HG03175 (cell line): ENCODE results near the gene NAT16.

Experiments used
- ATAC-seq: cut with Tn5 transposase; IDR thresholded peaks from one replicate; pipeline ENCODE4 v1.9.1; 2021; ENCODE audit warnings: mild to moderate bottlenecking, moderate library complexity; ENCODE audit not compliant: unreplicated experiment

NAT16 gene

DNA sequence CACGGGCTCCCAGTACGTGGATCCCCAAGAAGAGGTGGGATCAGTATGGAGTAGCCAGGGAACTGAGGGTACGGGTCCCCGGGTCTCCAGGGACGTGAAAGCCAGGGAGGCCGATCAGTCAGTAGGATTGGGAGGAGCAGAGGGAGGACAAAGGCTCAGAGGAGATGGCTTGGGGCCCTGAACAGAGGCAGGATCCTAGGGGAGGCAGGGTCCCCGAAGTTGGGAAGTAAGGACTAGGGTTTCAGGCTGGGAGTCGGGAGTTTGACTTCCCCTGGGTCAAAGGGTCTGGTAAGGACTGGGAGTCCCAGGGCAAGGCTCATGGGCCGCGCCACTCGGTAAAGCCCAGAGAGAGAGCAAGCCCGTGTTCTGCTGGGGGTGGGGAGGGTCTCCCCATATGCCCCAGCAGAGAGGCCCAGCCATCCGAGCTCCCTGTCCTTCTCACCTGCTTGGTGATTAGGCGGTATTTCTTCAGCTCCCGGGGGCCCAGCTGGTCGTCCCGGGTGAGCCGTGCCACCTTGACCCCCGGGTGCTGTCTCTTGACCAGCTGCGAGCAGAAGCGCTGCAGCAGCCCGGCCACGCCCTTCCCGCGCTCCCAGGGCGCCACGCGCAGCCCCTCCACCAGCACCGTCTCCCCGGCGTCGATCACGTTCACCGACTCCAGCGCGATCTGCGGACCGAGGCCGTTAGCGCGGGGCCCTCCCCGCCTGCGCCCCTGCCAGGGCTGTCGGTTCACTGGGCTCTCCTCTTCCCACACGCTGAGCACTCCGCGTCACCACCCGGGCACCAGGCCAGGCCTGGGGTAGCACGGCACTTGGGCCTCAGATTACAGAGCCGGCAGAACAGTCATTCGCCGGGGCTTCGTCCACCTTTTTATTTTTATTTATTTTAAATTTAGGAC is 7.0 kb downstream of the NAT16 start:
- ATAC-seq = no peak

DNA sequence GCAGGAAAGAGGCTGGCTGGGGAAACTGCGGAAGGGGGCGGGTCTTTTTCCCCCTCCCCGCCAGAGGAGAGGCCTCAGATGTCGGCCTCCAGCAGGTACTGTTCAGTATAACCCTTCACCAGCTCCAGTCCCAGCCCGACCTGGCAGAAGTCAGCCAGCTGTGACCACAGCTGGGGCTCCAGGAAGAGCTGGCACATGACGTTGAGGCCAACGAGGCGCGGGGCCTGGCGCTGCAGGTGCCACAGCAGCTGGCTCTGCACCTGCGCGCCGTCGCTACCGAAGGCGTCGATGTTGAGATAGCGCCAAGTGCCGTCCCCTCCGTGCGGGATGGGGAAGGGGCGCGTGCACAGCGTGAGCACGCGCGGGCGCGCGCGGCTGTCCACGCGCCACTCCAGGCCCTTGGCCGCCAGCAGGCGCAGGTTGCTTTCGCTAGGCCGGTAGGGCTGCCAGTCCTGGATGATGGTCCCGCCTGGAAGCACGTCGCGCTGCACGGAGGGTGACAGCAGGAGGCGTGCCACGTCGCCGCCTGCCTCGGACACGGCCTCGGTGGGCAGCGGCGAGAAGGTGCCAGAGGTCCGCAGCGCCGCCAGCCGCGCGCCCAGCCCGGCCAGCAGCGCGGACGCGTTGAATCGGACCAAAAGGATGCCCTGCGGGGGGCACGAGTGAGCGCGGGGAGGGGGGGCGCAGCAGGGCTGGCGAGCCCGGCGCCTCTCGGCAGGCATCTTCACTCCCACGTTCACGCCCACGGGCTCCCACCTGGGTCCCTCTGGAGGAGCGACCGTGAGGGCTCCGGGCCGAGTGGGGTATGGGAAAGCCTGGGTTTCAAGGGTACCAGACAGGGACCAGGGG is 7.9 kb downstream of the NAT16 start:
- ATAC-seq = no peak

DNA sequence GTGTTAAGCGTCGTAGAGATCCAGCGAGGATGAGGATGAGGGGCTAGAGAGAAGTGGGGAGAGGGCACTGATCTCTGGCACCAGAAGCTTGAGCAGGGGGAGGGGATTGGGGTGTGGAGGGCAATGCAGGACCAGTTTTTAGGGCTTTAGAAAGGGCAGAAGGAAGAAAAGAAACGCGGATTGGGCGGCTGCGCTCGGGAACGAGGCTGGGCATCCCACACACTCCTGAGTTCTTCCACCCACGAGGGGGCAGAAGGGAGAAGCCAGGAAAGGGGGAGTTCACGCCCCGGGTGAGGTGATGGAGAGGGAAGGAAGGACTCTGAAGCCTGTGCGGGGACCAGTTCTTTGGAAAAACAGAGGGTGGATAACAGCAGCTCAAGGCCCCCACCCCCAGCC is 8.7 kb downstream of the NAT16 start:
- ATAC-seq = no peak

DNA sequence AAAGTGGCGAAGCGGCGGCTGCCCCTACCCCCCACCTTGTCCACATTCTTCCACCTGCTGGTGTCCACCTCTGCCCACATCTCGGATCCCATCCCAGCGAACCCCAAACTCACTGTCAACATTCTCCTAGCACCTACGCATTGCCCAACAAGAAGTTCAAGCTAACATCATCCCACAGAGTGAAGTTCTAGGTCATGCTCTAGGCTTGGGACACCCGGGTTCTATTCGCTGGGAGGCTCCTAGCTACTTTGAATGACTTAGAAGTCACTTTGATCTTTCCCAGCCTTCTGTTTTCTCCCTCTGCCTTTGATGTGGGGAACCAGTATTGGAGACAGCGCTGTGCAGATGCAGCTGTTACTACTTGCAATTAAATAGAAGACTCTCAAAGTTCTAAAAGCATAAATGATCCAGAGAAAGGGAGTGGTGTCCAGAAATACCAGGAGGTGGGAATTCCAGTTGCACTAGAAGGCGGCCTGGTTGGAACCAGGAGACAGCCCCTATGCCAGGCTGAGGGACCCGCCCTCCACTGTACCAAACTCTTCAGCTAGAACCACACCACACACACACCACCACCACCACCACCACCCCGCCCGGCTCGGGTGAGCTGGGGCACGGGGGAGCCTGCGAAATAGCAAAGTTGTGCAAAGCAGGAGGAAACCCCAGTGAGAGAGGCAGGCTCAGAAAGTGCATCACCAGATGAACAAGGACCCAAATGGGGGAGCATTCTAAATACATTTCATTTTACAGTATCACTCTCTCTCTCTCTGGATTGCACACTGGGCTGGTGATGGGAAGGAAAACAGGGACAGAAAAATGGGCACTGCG is 9.3 kb downstream of the NAT16 start:
- ATAC-seq = no peak

DNA sequence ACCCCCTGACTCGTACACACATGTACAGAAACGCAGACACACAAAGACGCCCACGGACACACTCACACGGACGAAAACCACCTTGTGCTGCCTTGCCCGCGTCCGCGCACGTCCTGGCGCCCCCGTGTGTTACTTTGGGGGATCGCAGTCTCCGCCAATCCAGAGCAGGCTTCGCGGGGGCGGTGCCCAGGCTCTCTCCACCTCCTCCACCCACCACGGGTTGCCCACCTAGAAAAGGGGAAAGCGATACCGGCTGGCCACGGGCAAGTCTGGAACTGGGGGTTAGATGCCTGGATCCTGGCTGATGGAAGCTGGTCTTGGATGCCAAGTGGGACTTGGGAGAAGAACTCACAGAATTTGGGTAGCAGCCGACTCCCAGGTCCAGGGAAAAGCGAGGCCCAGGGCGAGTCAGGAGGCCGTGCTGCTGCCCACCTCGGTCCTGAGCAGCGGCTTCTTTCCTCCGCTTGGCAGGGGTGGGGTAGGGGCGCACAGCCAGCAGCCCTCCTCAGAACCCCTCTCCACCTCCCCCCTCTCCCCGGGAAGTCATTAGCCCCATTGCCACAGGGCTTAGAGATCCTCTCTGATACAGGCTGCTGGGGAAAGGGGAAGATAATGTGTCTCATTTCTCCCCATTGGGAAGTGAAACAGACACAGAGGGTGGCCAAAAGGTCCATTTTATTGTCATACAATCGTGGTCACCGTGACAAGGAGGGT is 10.1 kb downstream of the NAT16 start:
- peak; percentile 47 for ATAC-seq

DNA sequence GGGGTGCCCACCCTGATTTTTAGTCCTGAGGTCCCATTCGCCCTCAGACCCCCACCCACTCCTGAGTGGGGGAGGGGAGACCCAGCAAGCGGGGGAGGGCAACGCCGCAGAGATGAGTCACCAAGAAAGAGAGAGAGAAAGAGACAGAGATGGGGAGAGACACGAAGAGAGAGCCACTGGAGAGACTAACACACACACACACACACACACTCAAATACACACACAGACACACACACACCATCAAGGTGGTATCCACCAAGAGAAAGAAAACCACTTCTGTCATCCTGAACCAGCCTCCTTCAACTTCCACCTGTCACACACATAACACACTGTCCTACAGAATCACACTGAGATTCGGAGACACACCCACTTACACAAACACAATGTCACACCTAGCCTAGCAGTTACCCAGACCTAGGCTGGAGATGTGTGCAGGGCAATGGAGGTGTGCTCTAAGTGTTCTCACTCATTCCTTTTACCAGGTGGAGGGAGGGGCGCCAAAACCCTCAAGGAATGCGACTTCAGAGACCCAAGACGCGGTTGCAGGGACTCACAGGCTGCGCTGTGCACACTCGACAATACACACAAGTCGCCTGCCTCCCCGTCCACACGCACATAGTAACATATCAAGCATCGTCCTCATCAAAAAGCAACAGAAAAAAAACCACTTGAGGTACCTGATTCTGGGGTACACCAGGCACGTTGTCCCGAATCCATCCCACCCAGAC is 10.8 kb downstream of the NAT16 start:
- ATAC-seq = no peak

DNA sequence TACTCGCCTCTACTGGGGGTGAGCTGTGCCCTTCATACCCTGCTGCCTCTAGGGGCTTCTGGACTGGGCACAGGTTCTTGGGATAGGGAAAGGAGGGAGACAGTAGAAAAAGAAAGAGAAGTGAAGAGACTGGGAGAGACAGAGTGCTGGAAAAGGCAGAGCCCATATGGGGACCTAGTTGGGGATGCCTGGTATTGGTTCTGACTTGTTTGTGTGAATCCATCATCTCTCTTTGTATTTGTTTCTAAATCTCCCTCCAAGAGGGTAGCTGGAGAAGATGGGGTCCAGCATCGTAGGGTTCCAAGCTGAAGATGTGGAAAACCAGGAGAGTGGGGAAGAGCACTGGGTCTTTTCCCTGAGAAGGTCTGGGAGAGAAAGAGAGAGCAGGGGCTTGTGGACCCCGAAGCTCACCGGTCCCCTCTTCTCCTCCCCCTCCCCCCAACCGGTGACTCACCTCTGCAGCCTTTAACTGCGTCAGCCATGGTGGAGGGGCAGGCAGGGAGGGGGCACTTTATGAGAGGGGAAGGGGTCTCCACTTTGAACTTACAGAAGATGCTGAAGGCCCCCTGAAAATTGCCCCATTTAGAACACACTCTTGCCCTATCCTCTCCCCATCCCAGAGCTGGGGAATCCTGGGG is 11.6 kb downstream of the NAT16 start:
- no peak for ATAC-seq

DNA sequence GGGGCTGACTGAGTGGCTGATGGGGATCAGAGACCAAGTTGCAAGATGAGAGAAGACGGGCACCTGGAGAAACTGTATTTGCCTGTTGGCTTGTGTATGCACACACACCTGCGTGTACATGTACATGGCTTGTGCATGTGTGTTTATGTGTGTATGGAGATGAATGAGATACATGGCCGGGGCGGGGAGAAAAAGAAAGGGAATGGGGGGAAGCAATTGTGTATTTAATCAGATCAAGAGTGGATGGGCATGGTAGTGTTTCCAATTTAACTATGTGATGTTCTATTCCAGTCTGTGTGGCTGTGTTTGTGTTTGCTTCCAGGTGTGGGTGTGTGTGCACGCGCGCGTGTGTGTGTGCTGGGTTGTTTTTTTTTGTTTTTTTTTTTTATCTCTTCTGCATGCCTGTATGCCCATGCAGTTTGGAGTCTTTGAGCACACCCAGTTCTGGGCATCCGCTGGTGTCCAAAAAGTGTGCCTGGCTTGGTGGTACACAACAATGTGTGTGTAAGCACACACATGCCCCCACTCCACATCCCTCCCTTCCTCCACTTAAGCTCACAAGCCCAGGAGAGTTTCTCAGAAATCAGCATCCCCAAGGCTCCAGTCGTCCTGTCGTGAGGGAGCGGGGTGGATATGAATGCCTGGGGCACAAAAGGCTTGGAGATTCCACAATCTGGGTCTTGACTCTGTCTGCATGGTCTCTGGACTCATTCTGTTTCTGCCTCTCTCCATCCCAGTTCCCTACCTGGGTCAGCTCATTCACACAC is 12.3 kb downstream of the NAT16 start:
- ATAC-seq = no peak

DNA sequence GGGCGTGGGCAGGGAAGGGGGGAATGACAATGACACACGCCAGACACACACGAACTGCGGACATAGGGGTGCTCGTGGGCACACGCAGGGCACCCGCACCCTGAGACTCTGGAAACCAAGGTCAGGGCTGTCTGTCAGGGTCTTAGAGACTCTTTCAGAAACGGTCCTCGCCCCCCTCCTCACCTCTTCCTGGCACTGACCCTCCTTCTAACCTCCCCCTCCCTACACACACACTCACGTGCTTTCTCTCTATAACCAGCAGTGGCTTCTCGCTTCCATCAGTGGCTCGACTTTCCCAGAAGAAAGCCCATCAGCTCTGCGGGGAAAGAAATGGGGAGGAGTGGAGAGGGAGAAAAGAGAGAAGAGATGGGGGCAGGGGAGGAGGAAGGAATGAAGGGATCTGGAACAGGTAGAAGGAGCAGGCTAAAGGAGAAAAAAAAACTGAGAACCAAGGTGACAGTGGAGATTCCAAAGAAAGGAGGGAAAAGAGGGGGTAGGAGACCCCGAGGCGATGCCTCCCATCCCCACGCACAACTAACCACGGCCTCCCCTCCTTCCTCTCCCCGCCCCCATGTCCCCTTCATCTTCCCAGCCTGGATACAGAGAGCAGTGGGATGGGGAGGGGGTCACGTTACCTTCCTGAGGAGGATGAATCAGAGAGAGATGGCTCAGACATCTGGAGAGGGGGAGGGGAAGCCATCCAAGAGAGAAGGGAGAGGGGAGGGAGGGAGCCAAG is 13.0 kb downstream of the NAT16 start:
- ATAC-seq = no peak

DNA sequence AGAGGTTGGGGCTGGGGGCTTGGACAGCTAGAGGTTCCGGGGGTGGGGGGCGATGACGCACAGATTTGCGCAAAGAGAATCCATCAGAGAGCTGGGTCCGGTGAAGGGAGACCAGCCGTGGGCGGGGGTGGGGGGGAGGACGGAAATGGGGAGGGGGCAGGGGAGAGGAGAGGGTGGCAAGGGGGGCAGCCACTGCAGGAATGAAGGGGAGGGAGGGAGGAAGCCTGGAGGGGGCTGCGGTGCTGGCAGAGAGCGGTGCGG is 13.5 kb downstream of the NAT16 start:
- ATAC-seq = no peak

DNA sequence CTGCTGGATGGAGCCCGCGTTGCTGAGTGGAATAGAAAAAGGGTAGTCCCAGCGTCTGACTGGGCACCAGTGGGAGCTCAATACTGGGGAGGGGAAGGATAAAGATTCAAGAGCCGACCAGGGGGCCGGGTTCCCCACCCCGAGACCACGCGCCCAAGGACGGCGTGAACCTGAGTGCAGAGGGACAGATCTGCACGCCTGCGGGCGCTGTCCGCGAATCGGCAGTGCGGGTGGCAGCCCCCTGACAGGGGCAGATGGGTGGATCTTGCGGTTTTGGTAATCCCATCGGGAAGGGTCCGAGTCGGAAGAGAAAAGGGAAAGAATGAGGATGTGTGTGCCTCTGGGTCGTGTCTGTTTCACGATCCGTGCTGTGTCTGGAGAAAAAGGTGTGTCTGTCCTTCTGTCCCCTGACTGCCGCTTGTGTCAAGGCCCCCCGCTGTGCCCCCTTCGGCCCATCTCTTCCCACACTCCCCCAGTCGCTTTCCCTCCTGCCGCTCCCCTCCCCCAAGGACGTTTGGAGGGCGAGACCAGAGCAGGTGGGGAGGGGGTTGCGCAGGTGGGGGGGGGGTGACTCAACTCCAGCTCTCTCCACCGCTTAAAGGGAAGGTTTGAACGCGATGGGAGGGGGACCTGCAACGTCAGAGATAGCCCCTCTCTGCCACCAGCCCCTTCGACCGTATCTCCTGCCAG is 14.0 kb downstream of the NAT16 start:
- no peak for ATAC-seq

DNA sequence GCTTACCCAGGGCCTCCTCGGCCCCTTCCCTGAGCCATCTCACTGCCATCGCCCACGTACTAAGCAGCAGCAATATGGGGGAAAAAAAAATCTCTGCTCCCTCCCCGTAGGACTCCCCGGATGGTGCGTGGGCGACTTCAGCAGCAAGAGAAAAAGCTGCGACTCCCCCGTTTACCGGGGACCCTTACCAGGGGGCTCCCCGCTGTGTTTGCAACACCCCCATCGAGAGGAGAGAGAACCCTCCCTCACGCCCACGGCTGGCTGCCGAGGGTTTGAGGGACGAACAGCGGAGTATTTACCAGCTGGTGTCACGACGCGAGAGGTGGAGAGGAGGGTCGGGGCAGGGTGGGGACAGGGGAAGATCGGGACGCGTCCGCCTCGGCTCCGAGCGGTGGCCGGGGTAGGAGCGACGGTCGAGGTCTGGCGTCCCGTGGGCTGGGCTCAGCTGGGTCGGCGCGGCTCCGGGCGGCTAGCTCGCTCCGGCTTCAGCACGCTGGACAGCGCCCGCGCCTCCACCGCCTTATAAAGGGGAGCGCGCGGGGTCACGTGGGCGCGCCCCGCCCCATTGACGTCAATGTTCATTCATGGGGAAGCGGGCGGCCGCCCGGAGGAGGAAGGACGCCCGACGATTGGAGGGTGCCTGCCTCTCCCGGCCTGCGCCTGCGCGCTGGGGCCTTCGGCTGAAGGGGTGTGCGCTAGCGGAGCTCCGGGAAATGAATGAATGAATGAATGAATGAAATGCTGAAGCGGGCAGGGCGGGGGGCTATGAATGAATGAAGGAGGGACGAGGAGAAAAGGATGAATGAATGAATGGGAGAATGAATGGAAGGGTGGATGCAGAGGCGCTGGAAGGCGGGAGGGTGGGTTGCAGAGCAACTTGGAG is 14.8 kb downstream of the NAT16 start, which contains the start of gene VGF:
TSS of gene VGF (minus strand) at position 495 of the 883 bp plus-strand sequence. CDS start 726 bp downstream, outside the sequence.
- peak; percentile 66 for ATAC-seq

DNA sequence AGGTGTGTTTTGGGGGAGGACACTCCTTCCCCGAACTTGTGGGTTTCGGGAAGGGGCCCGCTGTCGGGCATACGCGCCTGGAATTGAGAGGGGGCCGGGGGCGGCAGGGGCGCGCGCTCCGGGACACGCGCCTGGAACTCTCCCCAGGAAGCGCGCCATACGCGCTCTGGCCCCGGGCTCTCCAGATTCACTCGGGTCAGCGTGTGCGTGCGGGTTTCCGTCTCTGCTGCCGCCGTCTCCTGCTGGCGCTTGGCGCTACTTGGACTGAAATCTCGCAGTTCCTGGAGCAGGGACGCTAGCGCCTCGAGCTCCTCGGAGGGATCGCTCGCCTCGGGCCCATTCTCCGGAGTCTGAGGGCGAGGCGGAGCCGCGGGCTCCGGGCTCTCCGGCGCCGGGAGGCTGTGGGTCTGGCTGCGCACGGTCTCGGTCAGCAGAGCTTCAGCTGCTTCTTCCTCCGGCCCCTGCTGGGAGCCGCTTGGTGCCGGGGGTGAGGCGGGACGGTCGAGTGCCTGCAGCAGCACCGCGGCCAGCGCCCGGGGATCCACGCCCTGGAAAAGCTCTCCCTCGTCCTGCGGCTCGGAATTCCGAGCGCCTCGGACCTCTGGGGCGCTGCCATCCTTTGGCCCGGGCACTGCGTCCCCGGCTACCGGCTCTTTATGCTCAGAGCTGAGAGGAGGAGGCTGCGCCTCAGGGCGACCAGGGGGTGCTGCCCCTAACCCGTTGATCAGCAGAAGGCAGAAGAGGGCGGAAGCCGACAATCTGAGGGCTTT is 15.8 kb downstream of the NAT16 start:
- ATAC-seq = no peak

DNA sequence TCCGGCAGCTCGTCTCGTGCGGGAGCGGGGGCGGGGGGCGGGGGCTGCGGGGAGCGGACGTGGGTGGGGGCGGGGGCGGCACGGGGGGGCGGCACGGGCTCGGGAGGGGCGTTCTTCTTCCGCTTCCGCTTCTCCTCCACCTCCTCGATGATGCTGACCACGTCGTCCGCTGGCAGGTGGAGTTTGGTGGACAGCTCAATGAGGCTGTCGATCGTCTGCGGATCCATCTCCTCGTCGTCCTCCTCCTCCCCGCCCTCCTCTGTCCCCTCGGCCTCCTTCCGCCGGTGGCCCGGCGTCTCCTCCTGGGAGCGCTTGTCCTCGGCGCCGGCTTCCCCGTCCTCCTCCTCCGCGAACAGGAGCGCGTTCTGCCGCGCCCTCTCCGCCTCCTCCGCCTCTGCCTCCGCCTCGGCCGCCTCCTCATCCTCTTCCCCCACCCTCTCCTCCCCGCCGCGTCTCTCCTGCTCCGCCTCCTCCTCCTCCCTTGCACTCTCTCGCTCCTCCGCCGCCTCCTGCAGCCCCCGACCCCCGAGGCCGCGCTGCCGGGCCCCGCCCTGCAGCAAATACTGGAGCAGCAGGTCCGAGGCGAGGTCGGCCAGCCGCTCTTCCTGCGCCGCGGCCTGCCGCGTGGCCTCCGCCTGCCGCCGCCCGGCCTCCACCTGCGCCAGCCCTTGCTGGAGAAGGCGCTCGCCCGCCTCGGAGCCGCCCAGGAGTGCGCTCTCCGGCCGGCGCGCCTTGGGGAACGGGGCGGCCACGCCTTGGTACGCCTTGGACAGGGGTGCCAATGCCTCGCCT is 16.6 kb downstream of the NAT16 start:
- no peak for ATAC-seq
